ENCODE results near the gene UBXN10.

GRCh38 chr1:20212085-20212684 is 26.3 kb downstream of the UBXN10 start:
- no peak for TF ChIP-seq CTCF (IDR thresholded peaks at IDR 0.05)
- TF ChIP-seq POLR2A (IDR thresholded peaks at IDR 0.05), result no peak
- no peak for TF ChIP-seq POLR2AphosphoS5 (IDR thresholded peaks at IDR 0.05)
